ENCODE measurements around the gene PRDM1. TPM values are rescaled to one million over a fixed set of nuclear protein-coding genes. Genes with fewer than 3 reads are reported as not detected.

Gene PRDM1
- total RNA-seq, 6 donors from 2014 or later = 6.2 to 32.2 (median 12.9) TPM

GRCh38 chr6:106113256-106113959 lies 27.3 kb downstream of the PRDM1 start:
- no peaks in the 10 kb centered on the region for H3K9me3 ChIP-seq
- no peak overlapping the region for H3K4me3 ChIP-seq
- H3K36me3 ChIP-seq = no peaks in the 10 kb centered on the region
- no peak overlapping the region for H3K27ac ChIP-seq
- H3K27me3 ChIP-seq = no peaks in the 10 kb centered on the region
- ATAC-seq (ENCODE audit: low FRiP score in 2 of 2) (no peak), DNase-seq (no peak)
- H3K4me1 ChIP-seq = peaks cover 0 to 18% (median 7%) of the 10 kb centered on the region in 4 donors
- 59 to 67% methylated on average over 10 of the region's 10 CpGs for WGBS, 2 donors
- TF ChIP-seq POLR2A (IDR thresholded peaks at IDR 0.05) (no peak), POLR2AphosphoS5 (IDR thresholded peaks at IDR 0.05) (no peak), EP300 (IDR thresholded peaks at IDR 0.05) (no peak)
- TF ChIP-seq, protein P1, sequence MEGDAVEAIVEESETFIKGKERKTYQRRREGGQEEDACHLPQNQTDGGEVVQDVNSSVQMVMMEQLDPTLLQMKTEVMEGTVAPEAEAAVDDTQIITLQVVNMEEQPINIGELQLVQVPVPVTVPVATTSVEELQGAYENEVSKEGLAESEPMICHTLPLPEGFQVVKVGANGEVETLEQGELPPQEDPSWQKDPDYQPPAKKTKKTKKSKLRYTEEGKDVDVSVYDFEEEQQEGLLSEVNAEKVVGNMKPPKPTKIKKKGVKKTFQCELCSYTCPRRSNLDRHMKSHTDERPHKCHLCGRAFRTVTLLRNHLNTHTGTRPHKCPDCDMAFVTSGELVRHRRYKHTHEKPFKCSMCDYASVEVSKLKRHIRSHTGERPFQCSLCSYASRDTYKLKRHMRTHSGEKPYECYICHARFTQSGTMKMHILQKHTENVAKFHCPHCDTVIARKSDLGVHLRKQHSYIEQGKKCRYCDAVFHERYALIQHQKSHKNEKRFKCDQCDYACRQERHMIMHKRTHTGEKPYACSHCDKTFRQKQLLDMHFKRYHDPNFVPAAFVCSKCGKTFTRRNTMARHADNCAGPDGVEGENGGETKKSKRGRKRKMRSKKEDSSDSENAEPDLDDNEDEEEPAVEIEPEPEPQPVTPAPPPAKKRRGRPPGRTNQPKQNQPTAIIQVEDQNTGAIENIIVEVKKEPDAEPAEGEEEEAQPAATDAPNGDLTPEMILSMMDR (IDR thresholded peaks at IDR 0.05) = no peak

DNA sequence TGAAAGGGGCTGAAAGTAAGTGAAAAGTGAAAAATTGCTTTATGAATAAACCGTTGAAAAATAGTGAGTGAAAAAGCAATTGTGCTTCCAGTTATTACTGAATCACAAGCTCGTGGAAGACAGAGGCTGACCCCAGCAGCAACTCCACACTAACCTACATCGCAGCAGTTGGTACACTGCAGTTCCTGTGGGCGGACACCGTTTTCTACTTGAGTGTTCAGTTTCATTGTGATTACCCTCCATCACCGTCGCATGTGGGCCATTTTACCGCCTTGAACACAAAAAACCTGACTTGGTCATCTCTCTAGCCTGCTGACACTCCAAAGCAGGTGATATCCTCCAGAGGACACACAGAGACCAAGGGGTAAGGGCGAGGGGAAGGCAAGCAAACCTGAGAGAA lies 28.4 kb downstream of the PRDM1 start:
- no peaks in the 10 kb centered on the region for H3K36me3 ChIP-seq
- no peak for ATAC-seq (ENCODE audit: low FRiP score in 2 of 2)
- DNase-seq = no peak
- TF ChIP-seq POLR2A (IDR thresholded peaks at IDR 0.05) (no peak), POLR2AphosphoS5 (IDR thresholded peaks at IDR 0.05) (no peak), EP300 (IDR thresholded peaks at IDR 0.05) (no peak)
- TF ChIP-seq, protein P1 (IDR thresholded peaks at IDR 0.05) = no peak
- H3K27ac ChIP-seq = peak overlapping the region in 1 of 4 donors; percentile 36
- no peak overlapping the region for H3K4me3 ChIP-seq
- WGBS, 2 donors = 76 to 83% methylated on average over 9 of the region's 9 CpGs
- H3K27me3 ChIP-seq = no peaks in the 10 kb centered on the region
- peaks cover 0 to 18% (median 7%) of the 10 kb centered on the region in 4 donors for H3K4me1 ChIP-seq
- no peaks in the 10 kb centered on the region for H3K9me3 ChIP-seq

GRCh38 chr6:106115286-106115685 lies 29.1 kb downstream of the PRDM1 start:
- TF ChIP-seq EP300 (IDR thresholded peaks at IDR 0.05) (no peak), POLR2AphosphoS5 (IDR thresholded peaks at IDR 0.05) (no peak), POLR2A (IDR thresholded peaks at IDR 0.05) (no peak)
- TF ChIP-seq, protein P1 (IDR thresholded peaks at IDR 0.05) = no peak
- ATAC-seq (ENCODE audit: low FRiP score in 2 of 2) (no peak), DNase-seq (no peak)
- Histone ChIP-seq H3K4me1 (peaks cover 0 to 12% (median 3%) of the 10 kb centered on the region in 4 donors), H3K27ac (peak overlapping the region in 1 of 4 donors; percentile 36), H3K4me3 (no peak overlapping the region), H3K9me3 (no peaks in the 10 kb centered on the region), H3K27me3 (no peaks in the 10 kb centered on the region), H3K36me3 (no peaks in the 10 kb centered on the region)
- 83 to 90% methylated on average over 5 of the region's 5 CpGs for WGBS, 2 donors

GRCh38 chr6:106116125-106116832 lies 30.1 kb downstream of the PRDM1 start:
- DNase-seq (no peak), ATAC-seq (ENCODE audit: low FRiP score in 2 of 2) (no peak)
- H3K27me3 ChIP-seq = no peaks in the 10 kb centered on the region
- 73 to 78% methylated on average over 6 of the region's 6 CpGs for WGBS, 2 donors
- H3K36me3 ChIP-seq = no peaks in the 10 kb centered on the region
- no peak overlapping the region for H3K4me3 ChIP-seq
- no peak overlapping the region for H3K27ac ChIP-seq
- TF ChIP-seq, protein P1 (IDR thresholded peaks at IDR 0.05) = no peak
- TF ChIP-seq EP300 (IDR thresholded peaks at IDR 0.05) (no peak), POLR2A (IDR thresholded peaks at IDR 0.05) (no peak), POLR2AphosphoS5 (IDR thresholded peaks at IDR 0.05) (no peak)
- H3K4me1 ChIP-seq = peaks cover 0 to 5% (median 3%) of the 10 kb centered on the region in 4 donors
- no peaks in the 10 kb centered on the region for H3K9me3 ChIP-seq

Data from upper lobe of left lung (tissue), 6 donors.